ENCODE measurements around the gene ACE. TPM values are rescaled to one million over a fixed set of nuclear protein-coding genes. Genes with fewer than 3 reads are reported as not detected.

Gene ACE
- total RNA-seq, 4 donors from 2014 or later, result 4.2 to 20.2 (median 12.0) TPM

DNA sequence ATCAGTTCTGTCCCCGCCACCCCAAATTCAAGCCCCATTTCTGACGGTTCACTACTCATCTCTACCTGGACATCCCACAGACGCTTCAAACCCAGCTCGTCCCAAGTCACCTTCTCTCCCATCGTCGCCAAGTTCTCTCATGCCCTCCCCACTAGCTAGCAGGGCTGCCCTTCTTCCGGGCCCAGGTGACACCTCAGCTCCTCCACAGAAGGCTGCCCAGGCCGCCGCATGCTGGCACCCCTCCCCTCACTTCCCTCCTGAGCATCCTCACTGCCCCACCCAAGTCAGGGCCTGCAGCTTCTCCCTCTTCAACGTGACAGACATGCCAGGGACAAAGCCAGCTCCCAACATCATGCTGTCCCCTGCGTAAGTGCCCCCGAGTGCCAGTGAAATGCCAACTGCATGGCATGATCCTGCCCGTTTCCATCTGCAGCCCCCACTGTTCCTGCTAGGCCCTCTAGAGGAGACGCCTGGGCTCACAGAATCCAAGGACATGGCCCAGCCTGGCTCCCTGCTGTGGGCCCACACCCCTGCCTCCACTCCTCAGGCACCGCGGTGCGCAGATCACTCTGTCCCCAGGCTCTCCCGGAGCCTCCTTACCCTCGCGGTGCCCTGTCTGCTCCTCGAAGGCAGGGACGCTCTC lies 36.6 kb upstream of the ACE start:
- TF ChIP-seq, protein P1, sequence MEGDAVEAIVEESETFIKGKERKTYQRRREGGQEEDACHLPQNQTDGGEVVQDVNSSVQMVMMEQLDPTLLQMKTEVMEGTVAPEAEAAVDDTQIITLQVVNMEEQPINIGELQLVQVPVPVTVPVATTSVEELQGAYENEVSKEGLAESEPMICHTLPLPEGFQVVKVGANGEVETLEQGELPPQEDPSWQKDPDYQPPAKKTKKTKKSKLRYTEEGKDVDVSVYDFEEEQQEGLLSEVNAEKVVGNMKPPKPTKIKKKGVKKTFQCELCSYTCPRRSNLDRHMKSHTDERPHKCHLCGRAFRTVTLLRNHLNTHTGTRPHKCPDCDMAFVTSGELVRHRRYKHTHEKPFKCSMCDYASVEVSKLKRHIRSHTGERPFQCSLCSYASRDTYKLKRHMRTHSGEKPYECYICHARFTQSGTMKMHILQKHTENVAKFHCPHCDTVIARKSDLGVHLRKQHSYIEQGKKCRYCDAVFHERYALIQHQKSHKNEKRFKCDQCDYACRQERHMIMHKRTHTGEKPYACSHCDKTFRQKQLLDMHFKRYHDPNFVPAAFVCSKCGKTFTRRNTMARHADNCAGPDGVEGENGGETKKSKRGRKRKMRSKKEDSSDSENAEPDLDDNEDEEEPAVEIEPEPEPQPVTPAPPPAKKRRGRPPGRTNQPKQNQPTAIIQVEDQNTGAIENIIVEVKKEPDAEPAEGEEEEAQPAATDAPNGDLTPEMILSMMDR (IDR thresholded peaks at IDR 0.05), result no peak
- DNase-seq (ENCODE audit: low spot score), result no peak
- ATAC-seq (ENCODE audit: low FRiP score), result no peak

DNA sequence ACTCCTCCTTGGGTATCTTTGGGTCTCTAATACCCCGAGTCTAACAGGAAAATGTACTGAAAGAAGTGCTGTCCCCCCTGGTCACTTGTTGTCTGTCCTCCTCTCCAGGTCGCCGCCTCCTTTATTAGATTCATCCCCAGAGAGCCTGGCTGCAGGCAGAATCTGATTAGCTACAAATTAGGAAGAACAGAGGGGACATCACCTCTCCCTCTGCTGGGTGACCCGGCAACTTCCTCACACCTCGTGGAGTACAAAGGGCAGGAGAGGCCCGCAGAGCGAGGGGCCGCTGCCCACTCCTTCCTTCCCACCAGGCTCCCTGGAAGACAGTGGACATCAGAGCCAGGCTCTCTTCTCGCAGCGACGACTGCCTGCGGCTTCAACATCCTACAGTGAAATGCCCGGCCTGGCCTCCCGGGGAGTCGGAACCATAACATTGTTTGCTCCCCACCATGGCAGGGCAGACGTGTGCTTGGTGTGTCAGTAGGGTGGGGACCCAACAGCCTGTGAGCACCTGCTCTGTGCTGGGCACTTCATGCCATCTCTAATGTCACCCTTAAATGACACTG lies 36.0 kb upstream of the ACE start:
- DNase-seq (ENCODE audit: low spot score), result no peak
- TF ChIP-seq, protein P1 (IDR thresholded peaks at IDR 0.05), result no peak
- ATAC-seq (ENCODE audit: low FRiP score), result no peak

DNA sequence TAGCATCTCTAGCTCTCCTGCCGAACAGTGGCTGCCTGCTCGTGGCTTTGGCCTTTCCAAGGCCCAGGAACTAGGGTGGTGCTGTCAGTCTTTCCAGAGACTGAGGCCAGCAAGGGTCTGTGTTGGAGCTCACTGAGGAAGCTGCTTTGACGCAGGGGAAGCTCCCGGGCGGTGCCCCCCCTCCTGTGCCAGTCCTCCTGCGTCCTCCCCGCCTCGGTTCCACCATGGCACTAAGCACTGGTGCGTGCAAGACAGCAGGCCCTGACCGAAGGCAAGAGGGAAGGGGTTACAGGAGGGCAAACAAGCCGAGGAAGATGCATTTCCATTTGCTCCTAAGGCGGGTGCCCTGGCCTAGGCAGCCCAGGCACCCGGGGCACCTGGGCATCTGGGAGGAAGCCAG lies 35.2 kb upstream of the ACE start:
- TF ChIP-seq, protein P1 (IDR thresholded peaks at IDR 0.05), result no peak
- DNase-seq (ENCODE audit: low spot score) (no peak), ATAC-seq (ENCODE audit: low FRiP score) (no peak)

DNA sequence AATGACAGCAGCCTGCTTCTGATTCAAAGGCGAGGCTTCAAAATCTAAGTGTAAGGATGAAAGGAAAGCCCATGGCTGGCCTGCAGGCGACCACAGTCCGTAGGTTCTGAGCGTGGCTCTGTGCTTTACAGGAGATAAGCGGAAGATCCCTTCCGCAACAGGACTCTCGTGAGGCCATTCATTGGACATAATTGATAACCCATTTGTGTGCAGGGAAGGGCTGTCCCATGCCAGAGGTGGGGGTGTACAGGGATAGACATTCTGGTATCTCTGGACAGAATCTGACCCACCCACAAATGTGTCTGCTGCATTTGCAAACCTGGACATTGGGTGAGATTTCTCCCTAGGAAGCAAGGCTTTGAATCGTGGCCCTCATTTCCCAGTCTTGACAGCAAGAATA lies 34.8 kb upstream of the ACE start:
- no peak for DNase-seq (ENCODE audit: low spot score)
- no peak for ATAC-seq (ENCODE audit: low FRiP score)
- TF ChIP-seq, protein P1 (IDR thresholded peaks at IDR 0.05), result no peak

DNA sequence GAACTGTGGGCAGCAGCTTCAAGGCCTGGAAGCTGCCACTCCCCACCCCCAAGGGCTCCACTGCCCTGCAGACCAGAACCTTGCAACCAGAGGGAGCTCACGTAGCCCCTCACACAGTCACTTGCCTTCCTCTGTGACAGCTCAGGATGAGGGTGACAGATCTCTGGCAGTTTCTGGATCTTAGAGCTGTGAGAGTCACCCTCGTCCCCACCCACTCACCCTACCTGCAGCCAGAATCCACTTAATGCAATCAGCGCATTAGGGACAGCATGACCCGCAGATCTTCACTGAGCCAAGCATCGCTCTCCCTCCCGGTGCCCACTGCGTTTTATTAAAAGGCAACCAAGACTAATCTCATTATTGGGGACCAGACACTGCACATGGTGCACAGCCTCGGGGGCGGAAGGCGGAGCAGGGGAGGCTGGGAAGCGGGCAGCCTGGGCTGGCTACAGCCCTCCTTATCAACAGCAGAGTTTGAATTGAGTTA lies 34.3 kb upstream of the ACE start:
- ATAC-seq (ENCODE audit: low FRiP score) (no peak), DNase-seq (ENCODE audit: low spot score) (no peak)
- TF ChIP-seq, protein P1 (IDR thresholded peaks at IDR 0.05), result no peak

DNA sequence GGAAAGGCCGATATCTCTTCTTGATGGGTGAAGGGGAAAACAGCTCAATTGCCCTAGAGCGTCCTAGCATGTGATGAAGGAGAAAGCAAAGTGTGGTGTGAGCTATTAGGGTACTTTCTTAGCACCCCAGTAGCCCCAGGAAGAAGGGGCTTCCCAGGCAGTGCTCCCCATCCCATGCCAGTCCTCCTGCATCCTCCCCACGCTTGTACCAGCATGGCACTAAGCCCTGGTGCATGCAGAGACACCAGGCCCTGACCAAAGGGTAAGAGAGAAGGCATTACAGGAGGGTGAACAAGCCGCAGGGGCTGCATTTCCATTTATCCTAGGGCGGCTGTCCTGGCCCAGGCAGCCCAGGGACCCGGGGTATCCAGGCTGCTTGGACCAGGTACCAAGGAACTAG lies 33.8 kb upstream of the ACE start:
- ATAC-seq (ENCODE audit: low FRiP score) (no peak), DNase-seq (ENCODE audit: low spot score) (no peak)
- TF ChIP-seq, protein P1 (IDR thresholded peaks at IDR 0.05), result no peak

DNA sequence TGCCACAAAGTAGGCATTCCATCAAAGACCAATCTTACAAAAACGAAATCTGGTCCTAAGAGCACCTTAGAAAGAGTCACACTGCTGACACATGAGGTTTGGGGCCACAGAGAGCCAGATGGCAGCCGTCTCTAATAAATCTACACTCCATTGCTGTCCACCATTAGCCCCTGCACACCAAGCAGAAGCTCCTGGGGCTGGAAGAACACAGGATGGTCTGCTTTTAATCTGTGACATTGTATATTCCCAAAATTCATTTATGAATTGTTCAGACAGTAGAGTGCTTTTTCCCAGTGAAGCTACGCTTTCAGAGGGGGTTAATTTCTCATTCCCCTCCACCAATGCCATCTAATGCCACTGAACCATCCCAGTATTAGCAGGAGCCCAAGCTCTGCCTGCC lies 32.4 kb upstream of the ACE start:
- no peak for DNase-seq (ENCODE audit: low spot score)
- TF ChIP-seq, protein P1 (IDR thresholded peaks at IDR 0.05), result no peak
- ATAC-seq (ENCODE audit: low FRiP score), result no peak

All from omental fat pad (tissue), 4 donors.